Lower lobe of right lung (tissue), 2 donors: ENCODE data around the gene SLC25A29. TPM values are rescaled to one million over a fixed set of nuclear protein-coding genes. Genes with fewer than 3 reads are reported as not detected.
"Not testable (repeated sequence)": the region's sequence is repeated elsewhere in the genome, so short reads cannot be mapped to it uniquely, and the experiment has no call there.

Experiments used
- ATAC-seq, 2 donors: fragments of 200-7000 bp; cut with Tn5 transposase; one replicate each; pipeline ENCODE4 v1.9.1; 2020 to 2022; ENCODE audit warnings: mild to moderate bottlenecking in 2 of 2, moderate library complexity in 2 of 2
- DNase-seq: peaks from one replicate; pipeline ENCODE4 v3.0.0-alpha.2; 2020
- H3K27ac ChIP-seq: fragments of 200-600 bp; one replicate; pipeline ENCODE4 v1.8.0; 2022
- H3K27me3 ChIP-seq: fragments of 200-600 bp; one replicate; pipeline ENCODE4 v1.8.0; 2022; ENCODE audit warnings: low read depth
- H3K36me3 ChIP-seq: fragments of 200-600 bp; one replicate; pipeline ENCODE4 v1.8.0; 2022; ENCODE audit warnings: mild to moderate bottlenecking
- H3K4me1 ChIP-seq: fragments of 200-600 bp; one replicate; pipeline ENCODE4 v1.8.0; 2022
- H3K4me3 ChIP-seq: fragments of 200-600 bp; one replicate; pipeline ENCODE4 v1.8.0; 2022; ENCODE audit warnings: mild to moderate bottlenecking
- H3K9me3 ChIP-seq: fragments of 200-600 bp; one replicate; pipeline ENCODE4 v1.8.0; 2022
- CTCF ChIP-seq: fragments of 200-600 bp; IDR thresholded peaks from one replicate; pipeline ENCODE4 v1.8.0; 2022; ENCODE audit warnings: antibody characterized with exemption, mild to moderate bottlenecking
- intact Hi-C: fragments of 100-400 bp; cut with DNase I; formaldehyde crosslinking; loops from one replicate; pipeline ENCODE4 v1.11.0; 2022
- total RNA-seq: library from RNA; stranded (reverse); fragmentation: NEBNext Ultra II Directional; extraction: Animal tissue kit (Norgen Biotek cat#: 25700); gene quantifications from one replicate; pipeline ENCODE4 v1.2.1, GENCODE V29; 2021
- donor health status: DM: no; HTN: yes; CAD: no; lungs with severe emphysema.

Gene SLC25A29
- total RNA-seq, 1 donor from 2014 or later: 76.0 TPM

GRCh38 chr14:100348253-100348729 lies 42.0 kb upstream of the SLC25A29 start:
- intact Hi-C loops: no loop called here
- ATAC-seq (no peak), DNase-seq (no peak)
- Histone ChIP-seq H3K36me3 (peaks cover 83% of the 10 kb centered on the region), H3K27me3 (no peaks in the 10 kb centered on the region), H3K9me3 (no peaks in the 10 kb centered on the region), H3K27ac (no peak overlapping the region), H3K4me3 (no peak overlapping the region), H3K4me1 (peaks cover 4% of the 10 kb centered on the region)
- TF ChIP-seq CTCF: no peak

GRCh38 chr14:100346306-100347091 lies 40.3 kb upstream of the SLC25A29 start:
- intact Hi-C loops: no loop called here
- Histone ChIP-seq H3K27ac (no peak overlapping the region), H3K4me1 (peaks cover 19% of the 10 kb centered on the region), H3K36me3 (peaks cover 81% of the 10 kb centered on the region), H3K27me3 (no peaks in the 10 kb centered on the region), H3K9me3 (no peaks in the 10 kb centered on the region), H3K4me3 (no peak overlapping the region)
- TF ChIP-seq CTCF: no peak
- no peak for DNase-seq
- no peak for ATAC-seq

- no peaks in the 10 kb centered on the region for H3K9me3 ChIP-seq
- no peak for ATAC-seq
- H3K27ac ChIP-seq: no peak overlapping the region
- intact Hi-C loops: no loop called here
- peaks cover 27% of the 10 kb centered on the region for H3K4me1 ChIP-seq
- H3K27me3 ChIP-seq: no peaks in the 10 kb centered on the region
- no peak for DNase-seq
- H3K4me3 ChIP-seq: no peak overlapping the region
- no peak for TF ChIP-seq CTCF
- H3K36me3 ChIP-seq: peaks cover 74% of the 10 kb centered on the region
These were observed 39.5 kb upstream of the SLC25A29 start for GRCh38 chr14:100345711-100346110.

- ATAC-seq, intact Hi-C loops, H3K4me3 ChIP-seq, H3K9me3 ChIP-seq, H3K27me3 ChIP-seq, H3K27ac ChIP-seq: not testable (repeated sequence)
- Histone ChIP-seq H3K36me3 (peaks cover 74% of the 10 kb centered on the region), H3K4me1 (peaks cover 31% of the 10 kb centered on the region)
- DNase-seq: peak; percentile 26
These were observed 38.4 kb upstream of the SLC25A29 start for GRCh38 chr14:100344657-100345056.

- ATAC-seq, DNase-seq, intact Hi-C loops, H3K4me3 ChIP-seq, H3K9me3 ChIP-seq, H3K27me3 ChIP-seq: not testable (repeated sequence)
- Histone ChIP-seq H3K27ac (peak overlapping the region; percentile 75), H3K4me1 (peaks cover 27% of the 10 kb centered on the region), H3K36me3 (peaks cover 70% of the 10 kb centered on the region)
These were observed 36.6 kb upstream of the SLC25A29 start for GRCh38 chr14:100342826-100343225.

- Histone ChIP-seq H3K27me3 (no peaks in the 10 kb centered on the region), H3K36me3 (peaks cover 70% of the 10 kb centered on the region), H3K4me3 (no peak overlapping the region), H3K27ac (peak overlapping the region; percentile 75), H3K4me1 (peaks cover 27% of the 10 kb centered on the region), H3K9me3 (no peaks in the 10 kb centered on the region)
- ATAC-seq (no peak), DNase-seq (peak; percentile 38)
- no peak for TF ChIP-seq CTCF
- intact Hi-C loops: no loop called here
These were observed 36.0 kb upstream of the SLC25A29 start for GRCh38 chr14:100342195-100342594.
